IPS DF 4.7 (cell line): ENCODE results near the gene NKX3-2.
"Not testable (repeated sequence)": the region's sequence is repeated elsewhere in the genome, so short reads cannot be mapped to it uniquely, and the experiment has no call there.

Experiments used
- DNase-seq: peaks from one replicate; pipeline ENCODE4 v3.0.0-alpha.2; 2013; ENCODE audit warnings: low spot score; ENCODE audit errors: extremely low read depth

Gene NKX3-2

DNA sequence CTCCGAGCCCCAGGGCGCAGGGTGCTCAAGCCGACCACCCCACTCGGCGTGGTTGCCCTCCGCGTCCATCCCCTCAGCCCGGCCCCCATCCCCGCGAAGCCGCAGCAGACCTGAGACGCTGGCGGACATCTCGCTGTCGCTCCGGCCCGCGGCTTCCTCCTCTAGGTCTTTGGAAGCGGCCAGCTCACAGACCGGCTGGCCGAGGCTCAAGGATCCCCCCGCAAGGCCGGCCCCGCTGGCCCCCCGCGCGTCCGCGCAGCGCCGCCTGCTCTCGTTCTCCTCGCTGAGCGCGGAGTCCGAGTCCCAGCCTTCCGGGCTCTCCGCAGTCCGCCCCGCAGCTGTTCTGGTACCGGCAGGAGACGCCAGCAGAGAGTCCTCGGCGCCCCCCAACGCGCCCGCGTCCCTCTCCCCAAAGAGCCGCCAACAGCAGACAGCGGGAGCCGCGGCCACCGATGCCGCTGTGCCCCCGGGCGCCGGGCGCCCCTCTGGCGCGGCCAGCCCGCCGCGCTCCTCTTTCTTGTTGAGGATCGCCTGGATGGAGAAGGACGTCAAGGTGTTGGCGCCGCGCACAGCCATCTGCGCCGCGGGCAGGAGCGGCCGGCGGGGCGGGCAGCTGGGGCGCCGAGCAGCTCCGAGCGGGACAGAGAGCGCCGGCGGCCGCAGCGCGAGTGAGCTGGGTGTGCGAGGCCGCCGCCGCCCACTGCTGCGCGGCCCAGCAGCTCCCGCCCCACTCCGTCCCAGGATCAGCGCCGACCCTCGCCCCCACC lies at the start of gene NKX3-2:
NKX3-2 (minus strand) TSS at position 670 of the 767 bp plus-strand sequence; CDS start at position 576, 94 bp downstream.
- DNase-seq, result no peak

DNA sequence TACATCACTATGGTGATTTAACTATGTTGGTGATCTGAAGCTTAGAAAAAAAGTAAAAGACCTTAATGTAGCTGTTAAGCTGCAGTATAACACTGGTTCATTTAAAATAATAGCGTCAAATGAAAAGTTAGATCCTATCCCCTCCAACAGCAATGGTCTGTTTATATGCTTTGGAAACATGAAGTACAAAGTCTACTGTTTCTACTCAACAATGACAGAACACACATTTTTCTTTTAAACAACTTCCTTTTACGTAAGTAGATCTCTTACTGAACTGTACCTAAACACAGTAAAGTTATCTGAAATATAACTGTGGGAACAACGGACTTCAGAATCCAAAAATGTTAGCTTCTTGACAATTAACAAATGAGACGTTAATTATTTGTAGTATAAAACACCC lies 47.9 kb upstream of the NKX3-2 start:
- DNase-seq, result no peak

DNA sequence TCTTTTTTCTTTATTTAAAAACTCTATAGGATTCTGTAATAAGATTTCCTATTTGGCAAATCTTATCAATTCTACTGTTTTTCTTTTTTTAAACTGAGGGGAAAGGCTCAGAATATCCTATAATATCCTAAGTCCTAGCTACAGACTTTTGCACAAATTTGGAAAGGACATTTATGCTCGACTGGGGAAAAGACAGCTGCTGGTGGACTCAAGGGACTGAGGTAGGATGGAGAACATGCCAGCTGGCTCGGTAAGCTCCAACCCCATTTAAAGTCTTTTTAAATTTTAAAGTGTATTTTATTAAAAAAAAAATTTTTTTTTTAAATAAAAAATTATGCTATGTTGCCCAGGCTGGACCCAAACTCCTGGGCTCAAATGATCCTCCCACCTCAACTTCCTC lies 46.5 kb upstream of the NKX3-2 start:
- DNase-seq, result no peak

- no peak for DNase-seq
Measured at GRCh38 chr4:13588954-13589353, 44.6 kb upstream of the NKX3-2 start.

DNA sequence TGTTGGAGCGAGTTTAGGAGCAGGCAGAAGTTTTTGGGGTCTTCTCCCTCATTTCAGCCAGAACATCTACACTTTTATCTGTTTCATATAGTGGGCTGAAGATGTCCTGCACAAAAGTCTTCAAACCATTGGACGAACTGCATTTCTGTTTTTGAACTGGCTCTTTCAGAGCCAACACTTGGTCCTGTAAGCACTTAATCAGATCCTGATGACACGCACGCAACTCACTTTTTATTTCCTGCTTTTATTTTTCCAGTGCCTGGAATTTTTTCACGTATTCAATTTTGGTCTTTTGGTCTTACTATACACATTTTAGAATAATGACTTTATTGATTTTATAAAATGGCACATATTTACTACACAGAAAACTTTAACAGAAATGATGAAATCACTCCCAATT lies 40.2 kb upstream of the NKX3-2 start:
- DNase-seq, result no peak

- DNase-seq, result no peak
Measured at GRCh38 chr4:13580036-13580435, 35.7 kb upstream of the NKX3-2 start.

DNA sequence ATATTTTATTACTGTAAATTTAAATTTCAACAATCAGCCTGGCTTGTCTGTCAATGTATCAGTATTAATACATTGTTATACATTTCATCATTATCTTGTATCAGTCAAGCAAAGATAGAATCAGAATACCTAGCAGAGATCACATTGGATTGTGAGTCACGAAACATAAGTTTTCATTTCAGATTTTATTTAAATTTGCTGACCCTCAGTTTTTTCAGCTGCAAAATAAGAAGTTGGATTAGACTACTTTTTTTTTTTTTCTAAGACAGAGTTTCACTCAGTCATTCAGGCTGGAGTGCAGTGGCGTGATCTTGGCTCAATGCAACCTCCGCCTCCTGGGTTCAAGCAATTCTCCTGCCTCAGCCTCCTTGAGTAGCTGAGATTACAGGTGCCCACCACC lies 33.4 kb upstream of the NKX3-2 start:
- no peak for DNase-seq

- no peak for DNase-seq
Measured at GRCh38 chr4:13570916-13571315, 26.6 kb upstream of the NKX3-2 start.

DNA sequence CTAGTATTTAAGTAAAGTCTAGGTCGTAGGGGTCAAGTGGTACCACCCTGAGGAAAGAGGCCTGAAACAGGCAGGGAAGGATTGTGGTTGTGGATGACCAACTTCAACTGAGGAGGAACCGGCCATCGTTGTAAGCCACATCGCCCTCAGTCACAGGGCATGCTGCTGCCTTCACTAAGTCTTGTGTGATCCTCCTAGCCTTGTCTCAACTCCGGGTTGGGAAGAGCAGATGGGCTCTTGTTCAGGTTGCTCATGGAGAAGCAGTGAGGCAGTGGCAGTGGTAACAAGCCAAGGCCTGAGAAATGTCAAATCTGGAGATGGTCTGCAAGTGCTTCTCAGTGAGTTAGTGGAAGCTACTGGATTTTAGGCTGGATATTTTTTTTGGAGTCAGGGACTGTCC lies 22.8 kb upstream of the NKX3-2 start:
- no peak for DNase-seq

- DNase-seq, result no peak
Measured at GRCh38 chr4:13562876-13563275, 18.6 kb upstream of the NKX3-2 start.

GRCh38 chr4:13561673-13562072 lies 17.4 kb upstream of the NKX3-2 start:
- no peak for DNase-seq

DNA sequence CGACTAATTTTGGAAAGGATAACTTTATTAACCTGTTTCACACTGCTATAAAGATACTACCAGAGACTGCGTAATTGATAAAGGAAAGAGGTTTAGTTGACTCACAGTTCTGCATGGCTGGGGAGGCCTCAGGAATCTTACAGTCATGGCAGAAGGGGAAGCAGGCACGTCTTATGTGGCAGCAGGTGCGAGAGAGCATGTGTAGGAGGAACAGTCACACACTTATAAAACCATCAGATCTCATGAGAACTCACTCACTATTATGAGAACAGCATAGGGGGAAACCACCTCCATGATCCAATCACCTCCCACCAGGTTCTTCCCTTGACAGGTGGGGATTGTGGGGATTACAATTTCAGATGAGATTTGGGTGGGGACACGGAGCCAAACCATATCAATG lies 15.8 kb upstream of the NKX3-2 start:
- not testable (repeated sequence) for DNase-seq

- DNase-seq, result no peak
Measured at GRCh38 chr4:13559413-13559812, 15.1 kb upstream of the NKX3-2 start.

DNA sequence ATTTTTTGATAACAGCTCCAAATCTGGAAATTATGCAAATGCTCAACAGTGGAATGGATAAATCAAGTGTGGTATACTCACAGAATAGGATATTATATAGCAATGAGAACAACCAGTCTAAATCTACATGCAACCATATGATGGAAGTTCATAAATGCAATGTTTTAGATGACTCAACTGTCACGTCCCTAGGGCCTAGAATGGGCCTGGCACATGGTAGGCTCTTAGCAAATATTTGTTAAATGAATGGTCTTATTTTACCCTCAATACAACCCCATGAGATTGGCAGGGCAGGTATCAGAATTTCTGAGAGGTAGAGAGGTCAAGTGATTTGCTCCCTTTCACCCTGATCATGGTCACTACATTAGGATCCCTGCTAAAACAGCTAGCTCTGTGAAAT lies 14.6 kb upstream of the NKX3-2 start:
- DNase-seq, result no peak

DNA sequence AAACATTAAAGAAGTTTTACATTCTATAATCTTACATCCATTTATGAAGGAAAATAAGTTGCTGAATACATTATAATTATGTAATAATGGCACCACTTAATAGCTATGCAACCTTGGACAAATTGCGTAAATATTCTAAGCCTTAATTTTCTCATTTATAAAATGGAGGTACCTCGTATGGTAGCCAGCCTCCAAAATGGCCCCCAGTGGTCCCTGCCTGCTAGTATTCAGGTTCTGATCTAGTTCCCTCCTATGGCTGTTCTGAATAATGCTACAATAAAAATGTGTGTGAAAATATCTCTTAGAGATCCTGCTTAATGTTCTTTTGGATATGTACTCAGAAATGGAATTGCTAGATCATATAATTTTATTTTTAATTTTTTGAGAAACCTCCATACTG lies 11.0 kb upstream of the NKX3-2 start:
- no peak for DNase-seq

DNA sequence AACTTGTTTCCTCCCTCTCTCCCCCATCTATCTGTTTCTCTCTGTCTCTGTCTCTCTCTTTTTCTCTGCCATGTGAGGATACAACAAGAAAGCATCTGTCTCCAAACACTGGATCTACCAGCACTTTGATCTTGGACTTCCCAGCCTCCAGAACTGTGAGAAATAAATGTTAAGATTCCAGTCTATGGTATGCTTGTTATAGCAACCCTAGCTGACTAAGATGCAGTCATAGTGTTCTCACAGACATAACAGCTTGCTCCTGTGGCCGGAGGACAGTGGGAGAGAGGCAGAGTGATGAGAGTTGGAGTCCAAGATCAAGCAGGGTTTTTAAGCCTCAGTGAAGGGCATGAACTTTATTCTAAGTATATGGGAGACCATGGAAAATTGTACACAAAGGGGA lies 8.8 kb upstream of the NKX3-2 start:
- DNase-seq, result no peak

DNA sequence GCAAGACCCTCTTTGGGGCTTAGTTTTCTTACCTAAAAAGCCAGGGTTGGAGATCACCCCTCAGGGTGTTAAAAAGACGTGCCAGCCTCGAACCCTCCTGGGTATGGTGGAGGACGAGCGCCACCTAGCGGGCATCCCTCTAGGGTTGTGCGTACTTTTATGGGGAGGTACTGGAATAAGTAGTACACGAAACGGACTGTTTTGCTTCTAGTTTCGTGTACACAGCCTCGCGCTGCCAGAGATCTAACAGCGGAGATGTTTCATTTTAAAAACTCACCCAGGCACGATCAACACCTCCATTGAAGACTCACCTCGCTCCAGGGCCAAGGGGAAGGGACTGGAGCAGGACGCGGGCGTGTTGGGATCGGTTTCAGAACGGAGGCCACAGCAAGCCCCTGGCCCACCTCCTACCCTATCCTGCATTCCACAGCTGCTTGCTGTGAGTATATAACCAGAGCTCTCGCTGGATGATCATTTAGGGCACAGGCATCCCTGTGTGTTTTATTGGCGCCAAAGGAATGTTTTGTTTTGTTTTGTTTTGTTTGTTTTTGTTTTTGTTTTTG lies 4.8 kb upstream of the NKX3-2 start:
- DNase-seq, result no peak

DNA sequence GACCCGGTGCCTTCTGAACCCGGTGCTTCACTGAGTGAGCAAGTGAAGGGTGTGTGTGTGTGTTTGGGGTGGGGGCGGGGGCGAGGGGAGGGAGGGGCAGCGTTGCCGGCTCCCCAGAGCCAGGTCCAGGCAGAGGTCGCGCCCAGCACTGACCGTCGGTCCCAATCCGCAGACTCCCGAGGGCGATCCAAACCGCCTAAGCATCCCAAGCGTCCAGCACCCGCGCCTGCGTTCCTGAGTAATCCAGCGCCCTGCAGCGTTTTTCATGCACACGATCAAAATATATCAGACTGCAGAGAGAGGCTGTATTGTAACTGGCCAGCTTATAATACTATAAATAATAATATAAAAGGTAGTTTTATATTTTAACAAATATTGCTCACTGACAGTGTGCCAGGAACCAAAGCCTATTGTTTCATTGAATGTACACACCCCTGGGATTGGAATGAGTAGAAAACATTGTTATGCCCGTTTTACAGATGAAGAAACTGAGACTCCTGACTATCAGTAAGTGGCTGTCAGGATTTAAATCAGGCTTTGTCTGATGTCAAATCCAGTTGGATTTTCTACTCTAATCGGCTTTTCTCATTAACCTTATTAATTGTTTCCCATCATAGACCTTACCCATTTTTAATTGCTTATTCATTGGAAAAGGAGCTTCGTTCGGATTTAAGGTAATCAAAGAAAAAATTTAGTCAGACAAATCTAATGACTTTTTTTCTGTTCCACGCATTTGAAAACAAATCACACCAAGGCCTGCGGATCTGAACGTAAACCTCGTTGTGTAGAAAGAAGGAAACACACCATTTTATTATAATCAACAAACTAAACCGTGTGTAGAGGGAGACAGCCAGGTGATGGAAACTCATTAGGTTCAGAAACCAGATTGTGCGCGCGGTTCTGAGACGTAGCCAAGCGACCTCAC lies 4.0 kb upstream of the NKX3-2 start:
- DNase-seq, result no peak

DNA sequence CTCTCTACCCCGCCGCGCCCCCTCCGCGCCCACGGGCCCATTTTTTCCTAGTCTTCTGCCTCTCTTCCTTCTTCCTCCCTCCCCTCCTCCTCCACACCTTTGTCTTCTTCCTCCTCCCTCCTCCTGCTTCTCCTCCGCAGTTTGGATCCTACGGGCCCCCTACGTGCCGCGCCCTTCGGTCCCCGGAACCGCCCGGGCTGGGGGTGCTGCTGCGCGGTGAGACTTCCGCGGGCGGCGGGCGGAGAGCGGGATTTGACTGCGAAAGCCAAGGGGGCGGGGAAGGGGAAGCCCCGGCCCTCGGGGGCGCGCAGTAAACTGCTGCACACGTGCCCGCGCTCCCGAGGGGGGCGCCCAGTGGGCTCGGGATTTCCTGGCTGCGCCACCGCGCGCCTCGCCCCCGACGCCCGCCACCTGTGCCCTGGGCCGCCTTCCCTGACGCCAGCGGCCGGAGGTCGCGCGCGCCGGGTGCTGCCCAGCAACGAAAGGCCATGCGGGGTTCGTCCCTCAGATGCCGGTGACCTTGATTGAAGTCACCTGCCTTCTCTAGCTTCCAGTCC lies 3.3 kb upstream of the NKX3-2 start:
- no peak for DNase-seq

DNA sequence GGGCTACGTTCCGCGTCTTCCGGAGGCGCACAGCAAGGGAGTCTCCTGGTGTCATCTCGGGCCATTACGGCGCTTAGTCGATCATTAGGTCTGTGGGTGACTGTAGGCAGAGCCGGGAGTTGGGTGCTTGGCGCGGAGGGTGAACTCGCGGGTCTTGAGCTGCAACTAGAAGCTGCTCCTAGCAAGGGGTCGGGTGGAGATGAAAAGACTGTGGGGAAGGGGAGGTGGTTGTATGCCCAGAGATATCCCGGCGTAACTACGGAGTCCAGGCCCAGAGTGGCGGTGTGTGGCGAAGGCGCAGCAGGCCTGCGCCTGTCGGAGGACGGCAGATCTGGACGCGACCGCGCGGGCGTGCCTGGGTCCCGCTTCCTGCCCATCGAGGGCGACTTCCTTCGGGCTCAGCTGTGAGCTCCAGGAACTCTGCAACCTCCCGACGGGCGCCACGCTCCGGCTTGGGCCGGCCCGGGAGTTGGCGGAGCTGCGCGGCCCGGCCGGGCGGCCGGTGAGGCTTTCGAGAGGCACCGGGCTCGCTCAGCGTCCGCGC lies 2.7 kb upstream of the NKX3-2 start:
- no peak for DNase-seq

DNA sequence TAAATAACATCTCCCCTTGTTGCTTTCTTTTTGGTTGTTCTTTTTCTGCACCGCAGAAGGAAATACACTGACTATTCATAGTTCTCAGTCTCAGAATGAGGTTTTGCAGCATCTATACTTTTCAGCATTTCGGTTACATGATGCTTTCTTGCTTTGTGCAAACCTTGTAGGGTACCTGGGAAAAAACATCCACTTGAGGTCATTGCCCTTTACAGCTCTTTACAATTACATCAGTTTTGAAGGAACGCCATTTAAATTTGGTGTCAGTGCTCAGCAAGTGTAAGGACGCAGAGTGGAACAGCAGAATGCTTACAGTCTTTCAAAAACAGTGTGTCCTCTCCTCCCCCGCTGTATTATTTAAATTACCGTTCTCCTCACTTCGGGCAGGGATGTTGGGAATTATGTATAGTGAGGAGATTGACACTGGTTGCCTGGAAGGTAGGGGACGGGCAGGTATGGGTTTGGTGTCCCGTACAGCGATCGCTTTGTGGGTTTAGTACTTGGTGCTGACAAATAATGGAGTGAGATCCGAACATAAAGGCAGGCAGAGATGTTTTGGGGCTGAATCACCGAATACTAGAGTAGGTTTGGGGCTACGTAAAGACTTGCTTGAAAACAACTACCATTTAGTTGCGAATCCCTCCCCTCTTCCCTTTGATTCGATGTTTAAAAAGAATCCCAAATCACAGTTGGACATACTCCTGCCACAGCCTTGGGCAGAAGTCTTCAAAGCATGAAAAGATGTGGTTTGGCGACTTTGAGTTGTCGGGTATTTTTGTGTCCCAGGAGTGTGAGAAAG lies 2.0 kb upstream of the NKX3-2 start:
- no peak for DNase-seq
